DOHH2 (cell line): Measurements from ENCODE around the gene SNRNP25.

Source experiments
- H3F3A ChIP-seq: fragments of 200-600 bp; sonication (generic), shearing (Covaris generic); 2 replicates; pipeline ENCODE4 v1.6.0; 2016; ENCODE audit warnings: antibody characterized with exemption, mild to moderate bottlenecking; ENCODE audit not compliant: control insufficient read depth, insufficient read depth
- H3K27ac ChIP-seq: fragments of 200-600 bp; sonication (generic); 2 replicates; pipeline ENCODE4 v1.5.1; 2014; ENCODE audit warnings: low read depth, mild to moderate bottlenecking, low read length, moderate library complexity
- H3K27me3 ChIP-seq: fragments of 200-600 bp; sonication (generic); 2 replicates; pipeline ENCODE4 v1.6.1; 2014; ENCODE audit warnings: mild to moderate bottlenecking, low read length, mixed read lengths; ENCODE audit not compliant: control insufficient read depth
- H3K36me3 ChIP-seq: fragments of 200-600 bp; sonication (generic); 2 replicates; pipeline ENCODE4 v1.6.1; 2014; ENCODE audit warnings: mild to moderate bottlenecking, low read length, moderate library complexity, mixed read lengths; ENCODE audit not compliant: control insufficient read depth
- H3K4me1 ChIP-seq: fragments of 200-600 bp; sonication (generic); 2 replicates; pipeline ENCODE4 v1.6.1; 2014; ENCODE audit warnings: mild to moderate bottlenecking, low read length, mixed read lengths; ENCODE audit not compliant: control insufficient read depth
- H3K4me2 ChIP-seq: fragments of 200-600 bp; sonication (generic); 2 replicates; pipeline ENCODE4 v1.6.0; 2014; ENCODE audit warnings: mild to moderate bottlenecking, low read length, moderate library complexity
- H3K4me3 ChIP-seq: fragments of 200-600 bp; sonication (generic); 2 replicates; pipeline ENCODE4 v1.5.1; 2014; ENCODE audit warnings: mild to moderate bottlenecking, low read length, mixed read lengths
- H3K79me2 ChIP-seq: fragments of 200-600 bp; sonication (generic); 2 replicates; pipeline ENCODE4 v1.6.1; 2014; ENCODE audit warnings: mild to moderate bottlenecking, low read length, mixed read lengths; ENCODE audit not compliant: control insufficient read depth
- H3K9me2 ChIP-seq: fragments of 200-600 bp; sonication (generic); replicated peaks from 2 replicates; pipeline ENCODE4 v1.6.1; 2014; ENCODE audit warnings: mild to moderate bottlenecking, low read length, mixed read lengths; ENCODE audit not compliant: control insufficient read depth
- H3K9me3 ChIP-seq: fragments of 200-600 bp; sonication (generic); 2 replicates; pipeline ENCODE4 v1.6.1; 2014; ENCODE audit warnings: antibody characterized with exemption, low read length, mixed read lengths; ENCODE audit not compliant: control insufficient read depth, insufficient read depth
- H4K20me1 ChIP-seq: fragments of 200-600 bp; sonication (generic); 2 replicates; pipeline ENCODE4 v1.6.0; 2014; ENCODE audit warnings: low read depth, mild to moderate bottlenecking, antibody characterized with exemption, low read length, moderate library complexity; ENCODE audit not compliant: control insufficient read depth, insufficient read depth
- EZH2phosphoT487 ChIP-seq: fragments of 200-600 bp; sonication (generic); IDR thresholded peaks from 2 replicates; pipeline ENCODE4 v1.6.1; 2017; ENCODE audit warnings: borderline replicate concordance, mild to moderate bottlenecking, antibody characterized with exemption, low read length, moderate library complexity, mixed read lengths
- TF ChIP-seq, protein P1 (sequence below): fragments of 200-600 bp; sonication (generic); IDR thresholded peaks from one replicate; pipeline ENCODE4 v1.5.1; 2014; ENCODE audit warnings: antibody characterized with exemption, mild to moderate bottlenecking, low read depth, low read length; ENCODE audit not compliant: poor library complexity, severe bottlenecking

SNRNP25 gene

DNA sequence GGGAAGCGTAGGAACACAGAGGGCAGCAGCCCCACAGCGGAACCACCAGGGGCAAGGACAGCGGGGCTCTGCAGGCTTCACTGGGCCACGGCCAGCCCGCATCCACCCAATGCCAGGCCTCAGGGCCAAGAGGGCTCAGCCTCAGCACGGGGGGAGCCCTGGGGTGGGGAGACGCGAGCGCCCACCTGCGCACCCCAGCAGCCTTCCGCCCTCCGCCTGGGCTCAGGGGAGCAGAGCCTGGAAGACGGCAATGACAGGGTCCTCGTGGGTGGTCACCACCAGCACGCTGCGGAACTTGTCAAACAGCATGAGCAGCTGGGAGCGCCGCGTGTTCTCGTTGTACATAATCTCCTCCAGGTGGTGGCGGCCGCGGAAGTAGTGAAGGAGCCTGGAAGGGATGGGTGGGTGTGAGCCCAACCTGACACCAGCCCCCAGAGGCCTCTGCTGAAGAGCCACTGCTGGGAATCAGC, 32.9 kb downstream of the SNRNP25 start:
- Histone ChIP-seq H3K27ac (no peak overlapping the region), H3F3A (0 out of 2 replicates have a peak, but pooled peaks cover 3% of the 10 kb centered on the region), H3K4me2 (no peak overlapping the region), H3K9me3 (no peaks in the 10 kb centered on the region), H3K79me2 (no peaks in the 10 kb centered on the region), H3K27me3 (no peaks in the 10 kb centered on the region), H3K4me3 (no peak overlapping the region), H3K4me1 (peaks cover 11% of the 10 kb centered on the region), H3K9me2 (no peaks in the 10 kb centered on the region), H4K20me1 (0 out of 2 replicates have a peak, but pooled peaks cover 3% of the 10 kb centered on the region), H3K36me3 (peaks cover 52% of the 10 kb centered on the region)
- no peak for TF ChIP-seq EZH2phosphoT487
- TF ChIP-seq, protein P1, sequence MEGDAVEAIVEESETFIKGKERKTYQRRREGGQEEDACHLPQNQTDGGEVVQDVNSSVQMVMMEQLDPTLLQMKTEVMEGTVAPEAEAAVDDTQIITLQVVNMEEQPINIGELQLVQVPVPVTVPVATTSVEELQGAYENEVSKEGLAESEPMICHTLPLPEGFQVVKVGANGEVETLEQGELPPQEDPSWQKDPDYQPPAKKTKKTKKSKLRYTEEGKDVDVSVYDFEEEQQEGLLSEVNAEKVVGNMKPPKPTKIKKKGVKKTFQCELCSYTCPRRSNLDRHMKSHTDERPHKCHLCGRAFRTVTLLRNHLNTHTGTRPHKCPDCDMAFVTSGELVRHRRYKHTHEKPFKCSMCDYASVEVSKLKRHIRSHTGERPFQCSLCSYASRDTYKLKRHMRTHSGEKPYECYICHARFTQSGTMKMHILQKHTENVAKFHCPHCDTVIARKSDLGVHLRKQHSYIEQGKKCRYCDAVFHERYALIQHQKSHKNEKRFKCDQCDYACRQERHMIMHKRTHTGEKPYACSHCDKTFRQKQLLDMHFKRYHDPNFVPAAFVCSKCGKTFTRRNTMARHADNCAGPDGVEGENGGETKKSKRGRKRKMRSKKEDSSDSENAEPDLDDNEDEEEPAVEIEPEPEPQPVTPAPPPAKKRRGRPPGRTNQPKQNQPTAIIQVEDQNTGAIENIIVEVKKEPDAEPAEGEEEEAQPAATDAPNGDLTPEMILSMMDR = no peak

DNA sequence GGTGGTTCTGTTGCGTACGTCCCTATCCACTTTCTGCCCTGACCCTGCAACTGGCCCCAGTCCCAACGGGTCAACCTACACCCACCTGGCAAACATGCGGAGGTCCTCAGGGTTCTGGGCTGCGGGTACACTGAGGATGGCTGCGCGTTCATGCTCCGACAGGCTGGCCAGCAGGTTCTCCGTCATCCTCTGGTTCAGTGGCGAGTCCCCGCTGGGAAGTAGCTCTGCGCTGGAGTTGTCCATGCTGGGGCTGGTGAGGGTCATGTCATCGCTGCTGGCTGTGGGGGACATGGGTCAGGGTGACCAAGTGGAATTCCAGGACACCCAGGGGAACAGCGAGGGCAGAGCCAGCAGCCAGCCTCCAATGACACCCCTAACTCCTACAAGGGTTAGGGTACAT, 35.0 kb downstream of the SNRNP25 start:
- Histone ChIP-seq H3K27ac (no peak overlapping the region), H3K4me2 (no peak overlapping the region), H3K4me1 (peaks cover 11% of the 10 kb centered on the region), H3F3A (0 out of 2 replicates have a peak, but pooled peaks cover 3% of the 10 kb centered on the region), H3K36me3 (peaks cover 59% of the 10 kb centered on the region), H3K4me3 (no peak overlapping the region), H4K20me1 (0 out of 2 replicates have a peak, but pooled peaks cover 3% of the 10 kb centered on the region), H3K9me2 (no peaks in the 10 kb centered on the region), H3K27me3 (no peaks in the 10 kb centered on the region), H3K9me3 (no peaks in the 10 kb centered on the region), H3K79me2 (no peaks in the 10 kb centered on the region)
- TF ChIP-seq, protein P1 = no peak
- TF ChIP-seq EZH2phosphoT487 = no peak

DNA sequence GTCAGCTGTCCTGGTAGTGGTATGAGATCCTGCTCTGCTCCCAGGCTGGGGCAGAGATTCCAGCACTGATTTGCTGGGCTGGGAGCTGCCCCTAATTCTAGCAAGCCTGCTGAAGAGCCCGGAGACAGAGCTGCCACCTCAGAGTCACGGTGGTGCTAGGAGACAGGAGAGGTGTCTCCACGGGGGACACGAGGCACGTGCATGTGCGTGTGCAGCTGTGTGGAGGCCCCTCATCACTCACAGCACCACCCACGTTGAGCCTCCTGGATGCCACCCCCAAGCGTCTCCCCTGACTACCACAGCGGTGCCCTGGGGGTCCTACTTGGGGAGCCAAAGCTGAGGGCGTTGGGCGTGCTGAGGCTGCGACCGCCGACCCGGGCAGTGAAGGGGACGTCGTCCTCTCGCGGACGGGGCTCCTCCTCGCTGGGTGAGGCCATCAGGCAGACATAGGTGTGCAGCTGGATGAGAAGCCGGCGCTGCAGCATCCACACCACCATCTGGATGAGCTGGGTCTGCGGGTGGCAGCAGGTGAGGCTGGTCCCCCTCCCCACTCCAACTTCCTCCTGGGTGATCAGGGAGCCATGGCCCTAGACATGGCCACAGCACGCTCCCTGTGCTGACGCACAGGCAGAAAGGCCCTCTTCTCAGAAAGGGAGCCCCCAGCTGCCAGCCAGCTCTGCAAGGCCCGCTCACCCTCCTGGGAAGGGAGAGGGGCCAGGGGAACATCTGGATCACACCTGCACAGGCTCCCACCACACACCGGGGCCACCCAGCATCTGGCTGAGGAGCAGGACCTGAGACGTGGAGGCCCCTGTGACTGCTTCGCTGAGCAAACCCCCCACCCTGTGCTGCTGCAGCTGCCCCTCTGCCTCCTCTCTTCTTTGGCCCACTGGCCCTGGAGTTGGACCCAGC, 36.0 kb downstream of the SNRNP25 start:
- Histone ChIP-seq H4K20me1 (0 out of 2 replicates have a peak, but pooled peaks cover 3% of the 10 kb centered on the region), H3K4me3 (no peak overlapping the region), H3K4me2 (no peak overlapping the region), H3K36me3 (peaks cover 50% of the 10 kb centered on the region), H3K27me3 (no peaks in the 10 kb centered on the region), H3K4me1 (peaks cover 7% of the 10 kb centered on the region), H3K9me2 (no peaks in the 10 kb centered on the region), H3K9me3 (no peaks in the 10 kb centered on the region), H3K27ac (no peak overlapping the region), H3F3A (0 out of 2 replicates have a peak, but pooled peaks cover 3% of the 10 kb centered on the region), H3K79me2 (no peaks in the 10 kb centered on the region)
- no peak for TF ChIP-seq EZH2phosphoT487
- TF ChIP-seq, protein P1 = no peak
